Measurements from ENCODE around the gene FBXO39. TPM values are rescaled to one million over a fixed set of nuclear protein-coding genes. Genes with fewer than 3 reads are reported as not detected.

Gene FBXO39
- total and polyA plus RNA-seq, 9 of the 15 experiments (the other 6 are each of a cell fraction or from before 2014, with no cell fraction given) = not detected

DNA sequence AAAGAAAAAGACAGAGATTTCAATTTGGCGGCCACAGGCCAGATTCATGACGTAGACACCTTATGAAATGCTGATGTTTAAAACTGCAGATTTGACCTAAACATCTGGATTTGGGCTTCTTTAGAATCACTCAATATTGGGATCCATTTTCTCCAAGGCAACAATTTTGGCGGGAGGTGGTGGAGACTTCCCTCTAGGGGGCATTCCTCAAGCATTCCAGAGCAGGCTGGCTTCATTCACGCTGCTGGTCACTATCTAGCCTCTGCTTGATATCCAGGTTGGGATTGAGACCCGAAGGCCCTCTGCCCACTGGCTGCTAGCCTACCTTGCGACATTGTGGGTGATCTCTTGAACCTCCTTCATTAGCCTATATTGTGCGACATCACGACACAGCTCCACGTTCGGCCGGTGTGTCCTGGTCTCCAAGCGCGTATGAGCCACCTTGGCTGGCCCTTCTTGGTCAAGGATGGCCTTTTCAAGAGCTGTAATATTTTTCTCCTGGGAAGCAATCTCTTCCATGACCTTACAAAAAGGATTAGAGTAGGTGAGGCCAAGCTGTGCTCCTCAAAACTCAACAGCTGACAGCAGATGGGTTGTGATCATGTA lies 24.5 kb downstream of the FBXO39 start:
- WGBS (ENCODE audit: insufficient coverage, low coverage, missing lambda C conversion rate) = 10% methylated on average over 10 of the region's 13 CpGs
- no peak overlapping the region for H3K4me2 ChIP-seq (ENCODE audit: insufficient read depth, low read length)
- peaks cover 0 to 7% of the 10 kb centered on the region in 2 experiments; a peak in 3 of 5 replicates for H3K4me1 ChIP-seq (replicated peaks in 1 of 2; ENCODE audit: control insufficient read depth in 2 of 2, insufficient read depth in 2 of 2, low read length in 2 of 2)
- FAIRE-seq (no peak), DNase-seq (ENCODE audit: extremely low read depth in 1 of 4, low spot score in 3 of 4) (no peak), ATAC-seq (no peak)
- H3K9me1 ChIP-seq (ENCODE audit: control insufficient read depth, insufficient read depth, low read length) = no peaks in the 10 kb centered on the region
- H3K9ac ChIP-seq (ENCODE audit: insufficient read depth in 1 of 2, low read depth in 2 of 2, low read length in 2 of 2) = no peak overlapping the region
- H4K20me1 ChIP-seq (replicated peaks; ENCODE audit: control insufficient read depth, insufficient read depth, low read length) = no peaks in the 10 kb centered on the region
- TF ChIP-seq, protein P1, sequence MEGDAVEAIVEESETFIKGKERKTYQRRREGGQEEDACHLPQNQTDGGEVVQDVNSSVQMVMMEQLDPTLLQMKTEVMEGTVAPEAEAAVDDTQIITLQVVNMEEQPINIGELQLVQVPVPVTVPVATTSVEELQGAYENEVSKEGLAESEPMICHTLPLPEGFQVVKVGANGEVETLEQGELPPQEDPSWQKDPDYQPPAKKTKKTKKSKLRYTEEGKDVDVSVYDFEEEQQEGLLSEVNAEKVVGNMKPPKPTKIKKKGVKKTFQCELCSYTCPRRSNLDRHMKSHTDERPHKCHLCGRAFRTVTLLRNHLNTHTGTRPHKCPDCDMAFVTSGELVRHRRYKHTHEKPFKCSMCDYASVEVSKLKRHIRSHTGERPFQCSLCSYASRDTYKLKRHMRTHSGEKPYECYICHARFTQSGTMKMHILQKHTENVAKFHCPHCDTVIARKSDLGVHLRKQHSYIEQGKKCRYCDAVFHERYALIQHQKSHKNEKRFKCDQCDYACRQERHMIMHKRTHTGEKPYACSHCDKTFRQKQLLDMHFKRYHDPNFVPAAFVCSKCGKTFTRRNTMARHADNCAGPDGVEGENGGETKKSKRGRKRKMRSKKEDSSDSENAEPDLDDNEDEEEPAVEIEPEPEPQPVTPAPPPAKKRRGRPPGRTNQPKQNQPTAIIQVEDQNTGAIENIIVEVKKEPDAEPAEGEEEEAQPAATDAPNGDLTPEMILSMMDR (IDR thresholded peaks at IDR 0.05 in 2 of 3, conservative IDR thresholded peaks at IDR 0.05 in 1 of 3; ENCODE audit: insufficient read depth in 2 of 3, low read depth in 1 of 3, low read length in 3 of 3) = peak in 1 of 3 experiments; percentile 7; a peak in 1 of 6 replicates
- TF ChIP-seq, protein P2, sequence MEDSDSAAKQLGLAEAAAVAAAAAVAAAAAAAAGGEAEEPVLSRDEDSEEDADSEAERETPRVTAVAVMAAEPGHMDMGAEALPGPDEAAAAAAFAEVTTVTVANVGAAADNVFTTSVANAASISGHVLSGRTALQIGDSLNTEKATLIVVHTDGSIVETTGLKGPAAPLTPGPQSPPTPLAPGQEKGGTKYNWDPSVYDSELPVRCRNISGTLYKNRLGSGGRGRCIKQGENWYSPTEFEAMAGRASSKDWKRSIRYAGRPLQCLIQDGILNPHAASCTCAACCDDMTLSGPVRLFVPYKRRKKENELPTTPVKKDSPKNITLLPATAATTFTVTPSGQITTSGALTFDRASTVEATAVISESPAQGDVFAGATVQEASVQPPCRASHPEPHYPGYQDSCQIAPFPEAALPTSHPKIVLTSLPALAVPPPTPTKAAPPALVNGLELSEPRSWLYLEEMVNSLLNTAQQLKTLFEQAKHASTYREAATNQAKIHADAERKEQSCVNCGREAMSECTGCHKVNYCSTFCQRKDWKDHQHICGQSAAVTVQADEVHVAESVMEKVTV (CRISPR knock-in tag; IDR thresholded peaks at IDR 0.05) = no peak
- TF ChIP-seq U2AF2 (optimal IDR thresholded peaks at IDR 0.05; ENCODE audit: low read depth, low read length) = no peak
- intact Hi-C loops (cut with micrococcal nuclease) = no loop called here
- H3K9me3 ChIP-seq (replicated peaks; ENCODE audit: control insufficient read depth, insufficient read depth, low read depth, low read length) = no peaks in the 10 kb centered on the region
- no peak overlapping the region for H3K4me3 ChIP-seq
- no peak overlapping the region for H3K27ac ChIP-seq (ENCODE audit: extremely low read depth, low read depth, low read length)
- no TSS peak for BruUV-seq (replicated peaks)
- no peaks in the 10 kb centered on the region for H3K79me2 ChIP-seq (ENCODE audit: control insufficient read depth, insufficient read depth, low read length)
- H3K27me3 ChIP-seq (ENCODE audit: control insufficient read depth in 2 of 2, insufficient read depth in 2 of 2, low read length in 2 of 2) = peaks cover 2 to 28% of the 10 kb centered on the region in 2 experiments; a peak in 4 of 5 replicates
- CTCF ChIA-PET (ENCODE audit: low intra/inter-chr PET ratio) = no interaction called here
- POLR2A ChIA-PET = interaction anchor here (0.6 kb wide), 1 partner anchor 18 kb away, joined by 3 read pairs; no protein-coding TSS in a partner anchor
- in situ Hi-C loops (cut with MboI) = no loop called here
- H3K36me3 ChIP-seq (ENCODE audit: control insufficient read depth, insufficient read depth, low read length) = no peaks in the 10 kb centered on the region
- H2AFZ ChIP-seq (ENCODE audit: low read depth, low read length) = no peak overlapping the region
